PC-3 (cell line): ENCODE data around the gene TMEM229B. TPM values are rescaled to one million over a fixed set of nuclear protein-coding genes. Genes with fewer than 3 reads are reported as not detected.

ENCODE experiments used
- ATAC-seq: fragments of 200-7000 bp; cut with Tn5 transposase; 2 replicates; pipeline ENCODE4 v1.9.1; 2020; ENCODE audit warnings: mild to moderate bottlenecking, moderate library complexity
- BruUV-seq: library from RNA; stranded (reverse); fragments of 400-500 nt; replicated peaks from 2 replicates; lab custom pipeline; 2021; lab: Mats Ljungman, UMichigan
- CTCF ChIA-PET: fragments of 300-600 bp; sonication (Branson Sonifier 250); formaldehyde crosslinking; loops from one replicate; lab custom pipeline; 2022; ENCODE audit warnings: antibody characterized with exemption; lab: Charles Lee
- POLR2A ChIA-PET: fragments of 300-600 bp; sonication (Branson Sonifier 250); formaldehyde crosslinking; loops from one replicate; lab custom pipeline; 2022; ENCODE audit warnings: antibody characterized with exemption; ENCODE audit not compliant: unreplicated experiment; lab: Charles Lee
- DNase-seq: peaks from one replicate; pipeline ENCODE4 v3.0.0-alpha.2; 2015
- H2AFZ ChIP-seq: fragments of 300-600 bp; sonication (generic); 2 replicates; pipeline ENCODE4 v1.6.0; 2016; ENCODE audit warnings: antibody characterized with exemption, low read length
- H3F3A ChIP-seq: fragments of 300-600 bp; sonication (generic); one replicate; pipeline ENCODE4 v1.6.0; 2017; ENCODE audit warnings: antibody characterized with exemption, low read length, control low read depth, mild to moderate bottlenecking; ENCODE audit not compliant: unreplicated experiment
- H3K27ac ChIP-seq: fragments of 300-600 bp; sonication (generic); 2 replicates; pipeline ENCODE4 v1.5.1; 2016; ENCODE audit warnings: mild to moderate bottlenecking, low read length
- H3K27me3 ChIP-seq: fragments of 300-600 bp; sonication (generic); 2 replicates; pipeline ENCODE4 v1.6.1; 2016; ENCODE audit warnings: low read length, mixed read lengths
- H3K36me3 ChIP-seq: fragments of 300-600 bp; sonication (generic); 2 replicates; pipeline ENCODE4 v1.6.1; 2016; ENCODE audit warnings: low read depth, mixed run types, low read length, mixed read lengths
- H3K4me1 ChIP-seq: fragments of 300-600 bp; sonication (generic); 2 replicates; pipeline ENCODE4 v1.5.1; 2016; ENCODE audit warnings: low read length; ENCODE audit not compliant: insufficient read depth
- H3K4me2 ChIP-seq: fragments of 300-600 bp; sonication (generic); 2 replicates; pipeline ENCODE4 v1.6.0; 2016; ENCODE audit warnings: low read length
- H3K4me3 ChIP-seq: fragments of 300-600 bp; sonication (generic); 2 replicates; pipeline ENCODE4 v1.5.1; 2016; ENCODE audit warnings: mild to moderate bottlenecking, low read length, mixed read lengths
- H3K79me2 ChIP-seq: fragments of 300-600 bp; sonication (generic); 2 replicates; pipeline ENCODE4 v1.6.1; 2017; ENCODE audit warnings: low read length, mixed read lengths
- H3K9ac ChIP-seq: fragments of 300-600 bp; sonication (generic); 2 replicates; pipeline ENCODE4 v1.6.0; 2016; ENCODE audit warnings: mild to moderate bottlenecking, low read length
- H3K9me2 ChIP-seq: fragments of 300-600 bp; sonication (generic); replicated peaks from 2 replicates; pipeline ENCODE4 v1.6.1; 2016; ENCODE audit warnings: mixed run types, low read length, mixed read lengths
- H3K9me3 ChIP-seq: fragments of 300-600 bp; sonication (generic); 2 replicates; pipeline ENCODE4 v1.6.1; 2016; ENCODE audit warnings: low read length, mixed read lengths
- H4K20me1 ChIP-seq: fragments of 300-600 bp; sonication (generic); 2 replicates; pipeline ENCODE4 v1.6.1; 2016; ENCODE audit warnings: low read length, mixed read lengths
- EZH2 ChIP-seq: fragments of 300-600 bp; sonication (generic); IDR thresholded peaks from one replicate; pipeline ENCODE4 v1.6.1; 2017; ENCODE audit warnings: antibody characterized with exemption, mild to moderate bottlenecking, low read length; ENCODE audit not compliant: unreplicated experiment
- EZH2phosphoT487 ChIP-seq: fragments of 300-600 bp; sonication (generic); IDR thresholded peaks from 2 replicates; pipeline ENCODE4 v1.6.1; 2018; ENCODE audit warnings: mild to moderate bottlenecking, antibody characterized with exemption, low read length, borderline replicate concordance
- intact Hi-C: fragments of 100-400 bp; cut with micrococcal nuclease; formaldehyde crosslinking; loops from 2 replicates; pipeline ENCODE4 v1.9.0; 2023
- total RNA-seq: library from RNA; depleted of rRNA; stranded (reverse); fragments of >200 nt; gene quantifications from 2 replicates; pipeline ENCODE4 v1.2.3, GENCODE V29; 2014
- TF ChIP-seq, protein P1 (sequence below): fragments of 300-600 bp; sonication (generic); conservative IDR thresholded peaks from 2 replicates; pipeline ENCODE4 v1.5.1; 2017; ENCODE audit warnings: antibody characterized with exemption, low read depth, mild to moderate bottlenecking, low read length

Gene TMEM229B
- total RNA-seq, 1 experiment from 2014 or later: not detected

DNA sequence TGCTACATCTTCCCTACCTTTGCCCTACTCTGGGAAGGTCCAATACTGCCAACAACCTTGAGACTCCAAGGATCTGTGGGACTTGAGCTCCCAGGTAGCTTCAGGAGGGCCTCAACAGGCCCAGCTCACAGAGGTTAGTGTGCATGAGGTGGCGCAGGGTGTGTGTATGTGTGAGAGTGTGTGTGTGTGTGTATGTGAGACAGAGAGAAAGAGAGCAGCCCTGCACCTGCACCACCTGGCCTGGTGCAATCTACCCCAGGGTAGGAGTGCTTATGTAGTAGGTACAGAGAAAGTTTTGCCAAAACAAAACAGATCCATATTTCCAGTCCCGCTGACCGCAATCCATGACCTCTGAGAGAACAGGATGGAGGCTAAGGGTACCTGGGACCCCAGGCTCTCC lies 24.6 kb downstream of the TMEM229B start:
- DNase-seq: no peak

GRCh38 chr14:67461996-67462395 lies 26.5 kb downstream of the TMEM229B start:
- no peaks in the 10 kb centered on the region for H3K79me2 ChIP-seq
- BruUV-seq: no TSS peak
- ChIA-PET CTCF (no interaction called here), POLR2A (no interaction called here)
- no peak overlapping the region for H3K9ac ChIP-seq
- no peak overlapping the region for H3K27ac ChIP-seq
- H3K4me2 ChIP-seq: no peak overlapping the region
- TF ChIP-seq, protein P1, sequence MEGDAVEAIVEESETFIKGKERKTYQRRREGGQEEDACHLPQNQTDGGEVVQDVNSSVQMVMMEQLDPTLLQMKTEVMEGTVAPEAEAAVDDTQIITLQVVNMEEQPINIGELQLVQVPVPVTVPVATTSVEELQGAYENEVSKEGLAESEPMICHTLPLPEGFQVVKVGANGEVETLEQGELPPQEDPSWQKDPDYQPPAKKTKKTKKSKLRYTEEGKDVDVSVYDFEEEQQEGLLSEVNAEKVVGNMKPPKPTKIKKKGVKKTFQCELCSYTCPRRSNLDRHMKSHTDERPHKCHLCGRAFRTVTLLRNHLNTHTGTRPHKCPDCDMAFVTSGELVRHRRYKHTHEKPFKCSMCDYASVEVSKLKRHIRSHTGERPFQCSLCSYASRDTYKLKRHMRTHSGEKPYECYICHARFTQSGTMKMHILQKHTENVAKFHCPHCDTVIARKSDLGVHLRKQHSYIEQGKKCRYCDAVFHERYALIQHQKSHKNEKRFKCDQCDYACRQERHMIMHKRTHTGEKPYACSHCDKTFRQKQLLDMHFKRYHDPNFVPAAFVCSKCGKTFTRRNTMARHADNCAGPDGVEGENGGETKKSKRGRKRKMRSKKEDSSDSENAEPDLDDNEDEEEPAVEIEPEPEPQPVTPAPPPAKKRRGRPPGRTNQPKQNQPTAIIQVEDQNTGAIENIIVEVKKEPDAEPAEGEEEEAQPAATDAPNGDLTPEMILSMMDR: no peak
- TF ChIP-seq EZH2phosphoT487: no peak
- TF ChIP-seq EZH2: no peak
- H2AFZ ChIP-seq: no peak overlapping the region
- H3K27me3 ChIP-seq: peaks cover 16% of the 10 kb centered on the region; the same call in 1 of the 2 replicates
- intact Hi-C loops: no loop called here
- H3K9me3 ChIP-seq: no peaks in the 10 kb centered on the region
- DNase-seq (no peak), ATAC-seq (no peak)
- no peaks in the 10 kb centered on the region for H4K20me1 ChIP-seq
- H3F3A ChIP-seq: no peaks in the 10 kb centered on the region
- H3K4me1 ChIP-seq: peaks cover 5% of the 10 kb centered on the region; the same call in 1 of the 2 replicates
- H3K9me2 ChIP-seq: no peaks in the 10 kb centered on the region
- H3K4me3 ChIP-seq: no peak overlapping the region
- no peaks in the 10 kb centered on the region for H3K36me3 ChIP-seq

More for the DNA sequence above, 24.6 kb downstream of the TMEM229B start:
- TF ChIP-seq EZH2: no peak
- TF ChIP-seq, protein P1: no peak
- no peak for TF ChIP-seq EZH2phosphoT487
- Histone ChIP-seq H3K4me1 (no peaks in the 10 kb centered on the region), H3K9ac (no peak overlapping the region), H3K79me2 (no peaks in the 10 kb centered on the region), H3K9me3 (no peaks in the 10 kb centered on the region), H2AFZ (no peak overlapping the region), H3K4me2 (no peak overlapping the region), H3K4me3 (no peak overlapping the region), H3K36me3 (no peaks in the 10 kb centered on the region), H3K9me2 (no peaks in the 10 kb centered on the region), H4K20me1 (no peaks in the 10 kb centered on the region), H3K27me3 (peaks cover 16% of the 10 kb centered on the region; the same call in 1 of the 2 replicates), H3F3A (no peaks in the 10 kb centered on the region), H3K27ac (no peak overlapping the region)
- ChIA-PET POLR2A (no interaction called here), CTCF (no interaction called here)
- intact Hi-C loops: no loop called here
- BruUV-seq: no TSS peak
- no peak for ATAC-seq

DNA sequence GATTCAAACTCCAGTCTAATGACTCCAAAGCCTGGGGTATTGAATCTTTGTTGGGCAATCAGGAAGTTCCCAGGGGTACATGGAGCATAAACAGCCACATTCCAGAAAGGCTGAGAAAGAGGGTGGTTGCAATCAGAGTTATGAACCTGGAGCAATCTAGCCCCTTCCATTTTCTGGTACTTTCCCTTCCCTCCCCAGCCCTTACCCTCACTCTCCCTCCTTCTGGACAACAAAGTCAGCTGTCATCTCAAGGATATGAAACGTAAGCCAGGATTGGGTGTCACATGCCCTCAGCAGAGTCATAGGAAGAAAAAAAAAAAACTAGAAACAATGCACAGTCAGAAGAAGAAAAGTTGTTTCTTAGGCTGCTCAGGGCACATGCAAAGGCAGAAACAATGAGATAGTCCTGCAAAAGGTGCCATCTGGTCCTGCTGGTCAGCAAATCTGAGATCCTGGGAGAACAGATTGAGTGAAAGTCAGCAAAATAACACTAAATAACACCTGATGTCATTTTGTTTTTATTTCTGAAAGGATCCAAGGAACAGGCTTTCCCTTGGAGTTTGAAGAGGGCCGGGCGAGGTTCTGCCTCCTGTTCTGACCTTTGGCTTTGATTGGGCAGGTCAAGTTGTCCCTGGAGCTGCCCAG lies 27.1 kb downstream of the TMEM229B start:
- ChIA-PET POLR2A (no interaction called here), CTCF (no interaction called here)
- intact Hi-C loops: no loop called here
- Histone ChIP-seq H3K4me3 (no peak overlapping the region), H3K36me3 (no peaks in the 10 kb centered on the region), H3K4me2 (no peak overlapping the region), H2AFZ (no peak overlapping the region), H3F3A (no peaks in the 10 kb centered on the region), H3K27me3 (peaks cover 16% of the 10 kb centered on the region; the same call in 1 of the 2 replicates), H3K79me2 (no peaks in the 10 kb centered on the region), H3K4me1 (peaks cover 5% of the 10 kb centered on the region; the same call in 1 of the 2 replicates), H3K9ac (no peak overlapping the region), H3K9me2 (no peaks in the 10 kb centered on the region), H3K27ac (no peak overlapping the region), H4K20me1 (no peaks in the 10 kb centered on the region), H3K9me3 (no peaks in the 10 kb centered on the region)
- TF ChIP-seq, protein P1: no peak
- no peak for TF ChIP-seq EZH2phosphoT487
- no peak for TF ChIP-seq EZH2
- DNase-seq (no peak), ATAC-seq (no peak)
- BruUV-seq: no TSS peak
